T follicular helper cell (primary cell): Measurements from ENCODE around the gene KHDC3L.

Source experiments
- DNase-seq: peaks from one replicate; pipeline ENCODE4 v3.0.0-alpha.2; 2020; ENCODE audit warnings: low read depth
- total RNA-seq, 2 experiments: gene quantifications; one replicate each; lab custom pipeline; 2026; lab: John Stamatoyannopoulos, UW

Gene KHDC3L, protein sequence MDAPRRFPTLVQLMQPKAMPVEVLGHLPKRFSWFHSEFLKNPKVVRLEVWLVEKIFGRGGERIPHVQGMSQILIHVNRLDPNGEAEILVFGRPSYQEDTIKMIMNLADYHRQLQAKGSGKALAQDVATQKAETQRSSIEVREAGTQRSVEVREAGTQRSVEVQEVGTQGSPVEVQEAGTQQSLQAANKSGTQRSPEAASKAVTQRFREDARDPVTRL
- total RNA-seq = 0 to 0.06 reads per million in 2 experiments

GRCh38 chr6:73362358-73362757 is at the start of gene KHDC3L:
Gene KHDC3L, plus strand, starts transcription at chr6:73362658. Its CDS starts 72 bp downstream, at chr6:73362730.
- DNase-seq = no peak

DNA sequence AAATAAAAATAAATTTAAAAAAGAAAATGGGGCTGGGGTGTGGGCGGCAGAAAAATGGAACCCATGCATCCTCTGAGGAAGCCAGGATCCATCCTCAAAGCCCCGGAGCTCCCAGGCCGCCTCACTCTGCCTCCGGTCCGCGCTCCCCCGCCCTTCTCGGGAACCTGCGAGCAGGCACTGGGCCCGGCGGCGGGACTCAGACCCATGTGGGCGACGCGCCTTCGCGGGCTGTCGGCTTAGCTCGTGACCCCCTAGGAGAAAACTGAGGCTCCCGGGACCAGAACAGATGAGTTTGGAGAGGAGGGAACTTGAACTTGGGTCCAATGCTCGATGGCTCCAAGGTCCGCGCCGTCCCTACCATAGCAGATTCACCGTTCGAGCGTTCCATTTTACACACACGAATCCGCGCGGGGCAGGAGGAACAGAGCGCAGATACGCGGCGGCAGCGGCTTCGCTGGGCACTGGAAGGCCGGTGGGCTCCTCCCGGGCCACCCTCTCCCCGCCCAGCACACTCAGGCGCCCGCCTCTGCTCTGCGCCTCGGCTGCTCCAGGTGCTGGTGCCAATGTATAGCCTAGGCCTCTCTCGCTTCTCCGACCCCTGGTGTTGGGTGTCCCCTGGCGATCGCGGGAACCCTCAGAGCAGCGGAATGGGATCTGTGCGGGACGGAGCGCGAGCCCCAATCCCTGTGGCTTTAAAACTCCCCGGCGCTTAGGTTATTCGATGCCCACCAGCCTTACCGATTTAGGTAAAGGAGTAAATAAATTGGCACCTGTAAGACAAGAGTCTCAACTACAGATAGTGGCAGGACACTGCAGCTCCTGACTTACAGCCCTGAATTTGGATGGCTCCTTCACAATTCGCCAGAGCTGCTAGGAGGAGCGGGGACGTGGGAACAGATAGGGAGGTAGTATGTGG is 47.6 kb upstream of the KHDC3L start:
- no peak for DNase-seq

GRCh38 chr6:73323323-73323722 is 39.1 kb upstream of the KHDC3L start:
- DNase-seq = no peak

- DNase-seq = no peak
Measured at GRCh38 chr6:73325656-73326055, 36.8 kb upstream of the KHDC3L start.

DNA sequence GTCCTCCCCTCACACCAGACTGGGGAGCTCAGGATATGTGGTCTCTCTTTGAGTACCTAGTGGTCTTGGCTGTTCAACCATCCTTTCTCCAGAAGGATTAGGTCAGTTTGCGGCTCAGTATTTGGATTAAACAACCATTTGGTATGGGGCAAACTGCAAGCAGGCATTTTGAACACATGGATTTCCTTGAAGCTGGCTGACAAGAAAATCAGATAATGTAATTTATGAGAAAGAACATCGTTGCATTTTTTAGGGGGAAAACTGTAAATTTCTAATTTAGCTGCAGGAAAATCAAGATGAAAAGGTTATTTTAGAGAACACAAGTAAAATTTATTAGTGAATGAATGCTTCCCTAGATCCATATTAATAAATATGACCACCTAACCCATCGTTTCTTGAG is 33.7 kb upstream of the KHDC3L start:
- no peak for DNase-seq

DNA sequence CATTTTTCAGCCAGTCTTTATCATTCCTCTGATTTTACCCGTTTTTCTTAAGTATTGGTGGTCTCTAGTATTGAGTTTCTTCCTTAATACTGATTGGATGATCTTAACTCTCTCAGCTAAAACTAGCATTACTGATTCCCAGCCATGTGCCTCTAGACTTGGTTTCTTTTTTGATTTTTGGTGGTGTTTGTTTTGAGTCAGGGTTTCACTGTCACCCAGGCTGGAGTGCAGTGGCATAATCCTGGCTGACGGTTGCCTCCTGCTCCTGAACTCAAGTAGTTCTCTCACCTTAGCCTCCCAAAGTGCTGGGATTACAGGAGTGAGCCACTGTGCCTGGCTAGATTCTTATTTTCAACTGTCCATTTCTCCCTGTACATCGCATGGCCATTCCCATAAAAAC is 33.3 kb upstream of the KHDC3L start:
- no peak for DNase-seq

GRCh38 chr6:73339340-73339739 is 23.1 kb upstream of the KHDC3L start:
- DNase-seq = no peak

DNA sequence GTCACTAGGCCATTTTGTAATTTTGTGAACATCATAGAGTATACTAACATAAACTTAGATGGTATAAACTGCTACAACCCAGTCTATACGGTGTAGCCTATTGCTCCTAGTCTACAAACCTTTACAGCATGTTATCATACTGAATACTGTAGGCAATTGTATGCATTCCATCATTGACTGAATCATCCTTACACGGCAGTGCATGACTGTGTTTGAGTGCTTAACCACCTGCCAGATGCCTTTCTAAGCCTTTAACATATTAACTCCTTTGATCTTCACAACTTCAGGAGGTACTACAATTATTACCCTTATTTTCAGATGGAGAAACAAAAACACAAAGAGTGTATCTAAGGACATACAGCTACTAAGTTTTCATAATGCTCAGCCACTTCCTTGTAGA is 22.4 kb upstream of the KHDC3L start:
- DNase-seq = no peak

- no peak for DNase-seq
Measured at GRCh38 chr6:73341335-73341734, 21.1 kb upstream of the KHDC3L start.

GRCh38 chr6:73342174-73342573 is 20.3 kb upstream of the KHDC3L start:
- no peak for DNase-seq

DNA sequence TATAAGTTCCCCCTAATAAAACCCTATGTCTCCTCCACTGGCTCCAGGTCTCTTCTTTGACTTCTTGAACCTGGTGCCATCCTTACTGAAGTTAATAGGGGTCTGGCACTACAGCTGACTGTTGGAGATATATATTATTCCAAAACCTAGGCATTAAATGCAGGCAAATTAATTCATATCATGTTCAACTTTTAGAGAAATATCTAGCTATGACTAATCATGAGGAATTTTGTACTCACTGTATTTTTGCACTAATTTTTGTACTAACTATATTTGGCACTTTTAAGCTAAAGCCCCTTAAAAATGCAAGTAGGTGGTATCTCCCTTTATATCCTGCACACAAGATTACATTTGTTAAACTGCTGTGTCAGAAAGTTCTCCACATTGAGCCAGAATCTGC is 19.3 kb upstream of the KHDC3L start:
- no peak for DNase-seq

DNA sequence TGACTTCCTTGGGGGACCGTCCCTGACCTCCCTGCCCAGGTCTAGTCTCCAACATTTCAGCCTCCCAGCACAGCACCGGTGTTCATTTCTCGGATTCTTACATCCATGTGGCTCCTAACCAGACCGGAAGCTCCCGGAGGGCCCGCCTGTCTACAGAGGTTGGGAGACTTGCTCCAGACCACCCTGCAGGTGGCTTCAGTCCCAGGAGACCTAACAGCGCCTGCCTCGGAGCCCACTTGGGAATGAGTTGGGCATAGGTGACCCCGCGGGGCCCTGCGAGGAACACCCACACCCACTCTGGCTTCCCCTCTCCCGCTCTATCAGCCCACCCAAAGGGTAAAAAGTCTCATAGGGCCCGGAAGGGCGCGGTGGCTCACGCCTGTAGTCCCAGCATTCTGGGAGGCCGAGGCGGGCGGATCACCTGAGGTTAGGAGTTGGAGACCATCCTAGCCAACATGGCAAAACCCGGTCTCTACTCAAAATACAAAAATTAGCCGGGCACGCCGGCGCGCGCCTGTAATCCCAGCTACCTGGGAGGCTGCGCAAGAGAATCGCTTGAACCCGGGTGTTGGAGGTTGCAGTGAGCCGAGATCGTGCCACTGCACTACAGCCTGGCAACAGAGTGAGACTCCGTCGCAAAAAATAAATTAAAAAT is 13.8 kb upstream of the KHDC3L start:
- DNase-seq = no peak

- DNase-seq = no peak
Measured at GRCh38 chr6:73349311-73349710, 13.1 kb upstream of the KHDC3L start.

GRCh38 chr6:73353636-73354593 is 8.5 kb upstream of the KHDC3L start, which contains the start of gene DPPA5:
Gene DPPA5, minus strand, starts transcription at chr6:73354276. Its CDS starts 51 bp downstream, at chr6:73354225.
- no peak for DNase-seq

GRCh38 chr6:73362869-73363536 is 545 bp downstream of the KHDC3L start:
- DNase-seq = no peak

DNA sequence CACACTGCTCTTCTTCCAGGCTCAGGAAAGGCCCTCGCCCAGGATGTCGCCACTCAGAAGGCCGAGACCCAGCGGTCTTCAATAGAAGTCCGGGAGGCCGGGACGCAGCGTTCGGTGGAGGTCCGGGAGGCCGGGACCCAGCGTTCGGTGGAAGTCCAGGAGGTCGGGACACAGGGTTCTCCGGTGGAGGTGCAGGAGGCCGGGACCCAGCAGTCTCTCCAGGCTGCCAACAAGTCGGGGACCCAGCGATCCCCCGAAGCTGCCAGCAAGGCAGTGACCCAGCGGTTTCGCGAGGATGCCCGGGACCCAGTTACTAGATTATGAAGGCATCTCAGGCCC is 1.0 kb downstream of the KHDC3L start:
- no peak for DNase-seq

DNA sequence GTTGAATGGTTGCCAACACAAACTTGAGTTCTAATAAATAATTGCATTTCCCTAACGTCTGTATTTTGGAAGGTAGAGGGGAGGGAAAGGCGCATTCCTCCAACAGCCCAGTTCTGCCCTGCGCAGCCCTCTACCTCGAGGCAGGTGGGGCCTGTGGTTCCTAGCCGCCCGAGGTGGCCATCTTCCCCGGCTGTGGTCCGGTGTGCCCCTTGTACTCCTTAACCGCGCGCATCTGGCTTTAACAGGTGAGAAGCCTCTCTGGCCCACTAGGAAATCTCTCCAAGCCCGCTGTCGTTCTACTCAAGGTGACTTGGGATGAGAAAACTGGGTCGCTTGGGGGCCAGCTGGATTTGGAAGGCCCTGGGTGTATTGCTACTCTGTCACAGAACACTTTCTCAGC is 1.7 kb downstream of the KHDC3L start:
- DNase-seq = no peak

DNA sequence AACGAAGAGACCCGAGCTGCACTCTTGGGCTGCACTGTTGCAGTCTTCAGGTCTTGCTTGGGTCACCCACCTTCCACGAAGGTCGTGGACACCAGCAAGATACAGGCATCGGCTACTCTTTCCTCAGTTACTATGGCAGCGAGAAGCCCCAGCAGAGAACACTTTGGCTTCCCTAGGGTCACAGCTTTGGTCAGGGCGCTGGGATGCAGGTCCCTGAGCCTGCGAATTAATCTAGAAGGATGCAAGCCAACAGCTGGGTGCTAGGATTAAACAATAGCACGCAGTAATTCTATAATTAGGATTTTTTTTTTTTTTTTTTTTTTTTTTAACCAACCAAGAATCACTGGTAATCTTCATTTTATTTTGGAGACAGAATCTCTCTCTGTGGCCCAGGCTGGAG is 2.1 kb downstream of the KHDC3L start:
- no peak for DNase-seq

- DNase-seq = no peak
Measured at GRCh38 chr6:73367761-73368355, 5.4 kb downstream of the KHDC3L start.

GRCh38 chr6:73368675-73369074 is 6.2 kb downstream of the KHDC3L start:
- no peak for DNase-seq

- DNase-seq = no peak
Measured at GRCh38 chr6:73369157-73369556, 6.7 kb downstream of the KHDC3L start.
